HEK293T (cell line): ENCODE measurements around the gene CASKIN2.
"Not testable (repeated sequence)": the region's sequence is repeated elsewhere in the genome, so short reads cannot be mapped to it uniquely, and the experiment has no call there.

Source experiments
- CTCF ChIA-PET: fragments of 350-600 bp; formaldehyde crosslinking; extraction: SDS; loops from one replicate; lab custom pipeline; 2021; ENCODE audit warnings: antibody characterized with exemption, inconsistent platforms; lab: Yijun Ruan, JAX
- POLR2A ChIA-PET: fragments of 350-600 bp; formaldehyde crosslinking; extraction: SDS; loops from one replicate; lab custom pipeline; 2020; ENCODE audit warnings: antibody characterized with exemption, inconsistent platforms; lab: Yijun Ruan, JAX
- DNase-seq: peaks from one replicate; pipeline ENCODE4 v3.0.0; 2012; ENCODE audit warnings: mixed read lengths; ENCODE audit errors: extremely low spot score
- ARNT ChIP-seq: fragments of 450-650 bp; IDR thresholded peaks from 2 replicates; pipeline ENCODE4 v1.6.1; 2017; ENCODE audit warnings: mild to moderate bottlenecking
- BHLHE40 ChIP-seq: fragments of 450-650 bp; IDR thresholded peaks from 2 replicates; pipeline ENCODE4 v1.6.1; 2016; ENCODE audit warnings: mild to moderate bottlenecking, moderate library complexity, borderline replicate concordance
- CTBP1 ChIP-seq: fragments of 450-650 bp; IDR thresholded peaks from 2 replicates; pipeline ENCODE4 v1.6.1; 2016; ENCODE audit warnings: borderline replicate concordance
- ELF4 ChIP-seq: fragments of 450-650 bp; IDR thresholded peaks from 2 replicates; pipeline ENCODE4 v1.6.1; 2017; ENCODE audit warnings: antibody characterized with exemption
- FOXA1 ChIP-seq: fragments of 450-650 bp; IDR thresholded peaks from 2 replicates; pipeline ENCODE4 v1.6.1; 2016; ENCODE audit warnings: mild to moderate bottlenecking
- FOXK2 ChIP-seq: fragments of 450-650 bp; IDR thresholded peaks from 2 replicates; pipeline ENCODE4 v1.6.1; 2016; ENCODE audit warnings: mild to moderate bottlenecking
- FOXM1 ChIP-seq: fragments of 450-650 bp; IDR thresholded peaks from 2 replicates; pipeline ENCODE4 v1.6.1; 2017; ENCODE audit warnings: mild to moderate bottlenecking, borderline replicate concordance
- HDGF ChIP-seq: fragments of 450-650 bp; IDR thresholded peaks from 2 replicates; pipeline ENCODE4 v1.6.1; 2017; ENCODE audit warnings: antibody characterized with exemption, borderline replicate concordance
- L3MBTL2 ChIP-seq: fragments of 450-650 bp; conservative IDR thresholded peaks from 2 replicates; pipeline ENCODE4 v1.6.1; 2016; ENCODE audit warnings: mild to moderate bottlenecking
- LEF1 ChIP-seq: fragments of 450-650 bp; IDR thresholded peaks from 2 replicates; pipeline ENCODE4 v1.6.1; 2017; ENCODE audit warnings: mild to moderate bottlenecking, borderline replicate concordance
- NFRKB ChIP-seq: fragments of 450-650 bp; IDR thresholded peaks from 2 replicates; pipeline ENCODE4 v1.6.1; 2016; ENCODE audit warnings: mild to moderate bottlenecking, moderate library complexity
- PKNOX1 ChIP-seq: fragments of 450-650 bp; IDR thresholded peaks from 2 replicates; pipeline ENCODE4 v1.6.1; 2016
- SP1 ChIP-seq: fragments of 450-650 bp; IDR thresholded peaks from 2 replicates; pipeline ENCODE4 v1.6.1; 2017
- SUZ12 ChIP-seq: fragments of 450-650 bp; IDR thresholded peaks from 2 replicates; pipeline ENCODE4 v1.6.1; 2016; ENCODE audit warnings: mild to moderate bottlenecking
- TARDBP ChIP-seq: fragments of 450-650 bp; IDR thresholded peaks from 2 replicates; pipeline ENCODE4 v1.6.1; 2016
- ZNF384 ChIP-seq: fragments of 450-650 bp; IDR thresholded peaks from 2 replicates; pipeline ENCODE4 v1.6.1; 2016

CASKIN2 gene

GRCh38 chr17:75521951-75522727 lies 6.8 kb upstream of the CASKIN2 start:
- ChIA-PET POLR2A (interaction anchor here (1.3 kb wide), 1 partner anchor 69 kb away, joined by 3 read pairs; no protein-coding TSS in a partner anchor), CTCF (no interaction called here)
- no peak for DNase-seq

GRCh38 chr17:75521290-75521689 lies 6.0 kb upstream of the CASKIN2 start:
- ChIA-PET CTCF (interaction anchor here (0.5 kb wide), 1 partner anchor 65 kb away, joined by 6 read pairs; no protein-coding TSS in a partner anchor), POLR2A (interaction anchor here (1.0 to 1.3 kb wide), 3 partner anchors 16 to 259 kb away, joined by 3 read pairs; no protein-coding TSS in a partner anchor)
- TF ChIP-seq ZNF384 (no peak), ARNT (no peak), L3MBTL2 (no peak), BHLHE40 (no peak), FOXM1 (no peak)
- no peak for DNase-seq

More at GRCh38 chr17:75521951-75522727, 6.8 kb upstream of the CASKIN2 start:
- TF ChIP-seq HDGF, result no peak
- no peak for TF ChIP-seq NFRKB
- no peak for TF ChIP-seq ZNF384
- no peak for TF ChIP-seq CTBP1
- no peak for TF ChIP-seq FOXM1
- TF ChIP-seq SP1, result no peak
- TF ChIP-seq TARDBP, result no peak
- no peak for TF ChIP-seq PKNOX1
- no peak for TF ChIP-seq LEF1
- TF ChIP-seq L3MBTL2, result no peak
- TF ChIP-seq FOXK2, result no peak
- no peak for TF ChIP-seq SUZ12
- TF ChIP-seq FOXA1, result no peak
- TF ChIP-seq BHLHE40, result no peak

GRCh38 chr17:75520413-75520812 lies 5.1 kb upstream of the CASKIN2 start:
- CTCF ChIA-PET, DNase-seq, POLR2A ChIA-PET: not testable (repeated sequence)

GRCh38 chr17:75518983-75519537 lies 3.7 kb upstream of the CASKIN2 start:
- ChIA-PET CTCF (interaction anchor here (0.9 to 1.1 kb wide), 3 partner anchors 59 to 248 kb away, joined by 3 to 4 read pairs (median 4); partner anchors contain the start of gene MIF4GD), POLR2A (no interaction called here)
- no peak for DNase-seq
- TF ChIP-seq SUZ12, result no peak
- TF ChIP-seq SP1, result no peak
- TF ChIP-seq ELF4, result no peak
- no peak for TF ChIP-seq ZNF384
- no peak for TF ChIP-seq FOXM1
- TF ChIP-seq LEF1, result no peak
- TF ChIP-seq PKNOX1, result no peak
- TF ChIP-seq FOXA1, result no peak
- TF ChIP-seq CTBP1, result no peak
- TF ChIP-seq TARDBP, result no peak
- TF ChIP-seq BHLHE40, result no peak
- no peak for TF ChIP-seq FOXK2
- no peak for TF ChIP-seq L3MBTL2
- TF ChIP-seq HDGF, result no peak
- TF ChIP-seq NFRKB, result no peak
- TF ChIP-seq ARNT, result no peak

- ChIA-PET POLR2A (no interaction called here), CTCF (interaction anchor here (0.9 kb wide), 1 partner anchor 60 kb away, joined by 4 read pairs; no protein-coding TSS in a partner anchor)
- TF ChIP-seq L3MBTL2 (no peak), ARNT (no peak), HDGF (no peak), FOXA1 (no peak), CTBP1 (no peak)
- DNase-seq, result no peak
Observed at GRCh38 chr17:75518201-75518600, 2.9 kb upstream of the CASKIN2 start.

- ChIA-PET CTCF (interaction anchor here (0.9 to 1.4 kb wide), 3 partner anchors 8 to 84 kb away, joined by 3 to 9 read pairs (median 4); partner anchors contain the start of gene LLGL2), POLR2A (interaction anchor here (0.8 to 2.2 kb wide), 8 partner anchors 8 to 230 kb away, joined by 3 to 21 read pairs (median 4); partner anchors contain the start of genes LLGL2 and TMEM94)
- TF ChIP-seq NFRKB, result no peak
- no peak for TF ChIP-seq SUZ12
- no peak for TF ChIP-seq L3MBTL2
- no peak for TF ChIP-seq HDGF
- TF ChIP-seq CTBP1, result no peak
- no peak for TF ChIP-seq BHLHE40
- TF ChIP-seq ZNF384, result no peak
- no peak for TF ChIP-seq PKNOX1
- no peak for TF ChIP-seq FOXK2
- TF ChIP-seq ARNT, result no peak
- TF ChIP-seq FOXA1, result no peak
- no peak for TF ChIP-seq LEF1
- no peak for TF ChIP-seq TARDBP
- TF ChIP-seq FOXM1, result no peak
- no peak for DNase-seq
Observed at GRCh38 chr17:75517297-75517865, 2.0 kb upstream of the CASKIN2 start.
